ENCODE results near the gene SDK2.
A peak's percentile ranks its signal among the peaks of the same experiment; 100 is the strongest.

SDK2 gene

GRCh38 chr17:73669771-73670170 lies 25.5 kb upstream of the SDK2 start:
- in situ Hi-C loops (cut with HindIII; ENCODE audit: low sequenced_read_pairs): no loop called here
- TF ChIP-seq CTCF (IDR thresholded peaks at IDR 0.05; ENCODE audit: low read depth, low read length): no peak
- H3K4me3 ChIP-seq (ENCODE audit: low read depth, low read length): no peak overlapping the region
- DNase-seq (ENCODE audit: low read depth, low spot score): no peak

GRCh38 chr17:73667181-73667959 lies 23.1 kb upstream of the SDK2 start:
- no peak for DNase-seq (ENCODE audit: low read depth, low spot score)
- TF ChIP-seq CTCF (IDR thresholded peaks at IDR 0.05; ENCODE audit: low read depth, low read length): no peak
- no peak overlapping the region for H3K4me3 ChIP-seq (ENCODE audit: low read depth, low read length)
- in situ Hi-C loops (cut with HindIII; ENCODE audit: low sequenced_read_pairs): no loop called here

GRCh38 chr17:73663614-73664013 lies 19.4 kb upstream of the SDK2 start:
- no peak overlapping the region for H3K4me3 ChIP-seq (ENCODE audit: low read depth, low read length)
- in situ Hi-C loops (cut with HindIII; ENCODE audit: low sequenced_read_pairs): no loop called here
- DNase-seq (ENCODE audit: low read depth, low spot score): no peak
- no peak for TF ChIP-seq CTCF (IDR thresholded peaks at IDR 0.05; ENCODE audit: low read depth, low read length)

- DNase-seq (ENCODE audit: low read depth, low spot score): no peak
- TF ChIP-seq CTCF (IDR thresholded peaks at IDR 0.05; ENCODE audit: low read depth, low read length): no peak
- in situ Hi-C loops (cut with HindIII; ENCODE audit: low sequenced_read_pairs): no loop called here
Measured at GRCh38 chr17:73660366-73660765, 16.1 kb upstream of the SDK2 start.

GRCh38 chr17:73658821-73659515 lies 14.7 kb upstream of the SDK2 start:
- no peak for DNase-seq (ENCODE audit: low read depth, low spot score)
- H3K4me3 ChIP-seq (ENCODE audit: low read depth, low read length): no peak overlapping the region
- TF ChIP-seq CTCF (IDR thresholded peaks at IDR 0.05; ENCODE audit: low read depth, low read length): no peak
- in situ Hi-C loops (cut with HindIII; ENCODE audit: low sequenced_read_pairs): no loop called here

More at GRCh38 chr17:73660366-73660765, 16.1 kb upstream of the SDK2 start:
- H3K4me3 ChIP-seq (ENCODE audit: low read depth, low read length): no peak overlapping the region

- no peak overlapping the region for H3K4me3 ChIP-seq (ENCODE audit: low read depth, low read length)
- TF ChIP-seq CTCF (IDR thresholded peaks at IDR 0.05; ENCODE audit: low read depth, low read length): peak; percentile 51
- in situ Hi-C loops (cut with HindIII; ENCODE audit: low sequenced_read_pairs): no loop called here
- no peak for DNase-seq (ENCODE audit: low read depth, low spot score)
Measured at GRCh38 chr17:73657473-73658116, 13.3 kb upstream of the SDK2 start.

All from astrocyte of the spinal cord (primary cell).